NCI-H187 (cell line): ENCODE measurements around the gene NFASC.
A peak's percentile ranks its signal among the peaks of the same experiment; 100 is the strongest.

Experiments used
- DNase-seq, 2 experiments: peaks; one replicate each; lab custom pipeline; 2025; lab: John Stamatoyannopoulos, UW

The NFASC gene

DNA sequence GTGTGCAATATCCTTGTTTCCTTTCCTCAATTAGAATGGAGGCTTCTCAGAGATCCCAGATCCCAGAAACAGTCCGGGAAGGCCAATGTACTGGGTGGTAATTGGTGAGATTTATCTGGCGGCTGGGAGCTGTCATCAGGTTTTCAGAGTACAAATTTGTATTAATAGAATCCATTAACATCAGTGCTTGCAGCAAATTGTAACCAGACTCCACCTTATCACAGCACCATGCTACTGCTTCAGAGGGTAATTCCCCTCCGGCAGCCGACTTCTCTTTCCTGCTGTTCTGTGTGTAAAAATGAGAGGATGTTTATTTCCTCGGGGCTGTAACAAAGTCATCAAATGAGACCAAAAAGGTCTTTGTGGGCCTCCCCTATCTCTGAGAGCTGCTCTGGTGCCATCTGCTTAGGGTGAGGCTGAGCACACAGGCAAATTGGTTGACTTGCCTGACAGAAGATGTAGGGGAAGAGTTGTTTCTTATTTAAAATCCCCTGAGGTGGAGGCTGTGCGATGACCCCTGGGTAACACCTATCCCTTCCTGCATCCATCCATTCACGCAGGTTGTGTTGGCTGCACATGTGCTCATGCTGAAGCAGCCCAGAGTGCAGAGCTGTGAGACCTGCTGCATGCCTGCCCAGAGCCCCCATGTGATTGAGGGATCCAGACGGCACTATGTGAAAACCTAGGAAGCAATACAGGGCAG lies 19.2 kb downstream of the NFASC start:
- DNase-seq = no peak

GRCh38 chr1:204891860-204892259 lies 21.2 kb downstream of the NFASC start:
- no peak for DNase-seq

GRCh38 chr1:204894031-204894430 lies 23.4 kb downstream of the NFASC start:
- DNase-seq = no peak

DNA sequence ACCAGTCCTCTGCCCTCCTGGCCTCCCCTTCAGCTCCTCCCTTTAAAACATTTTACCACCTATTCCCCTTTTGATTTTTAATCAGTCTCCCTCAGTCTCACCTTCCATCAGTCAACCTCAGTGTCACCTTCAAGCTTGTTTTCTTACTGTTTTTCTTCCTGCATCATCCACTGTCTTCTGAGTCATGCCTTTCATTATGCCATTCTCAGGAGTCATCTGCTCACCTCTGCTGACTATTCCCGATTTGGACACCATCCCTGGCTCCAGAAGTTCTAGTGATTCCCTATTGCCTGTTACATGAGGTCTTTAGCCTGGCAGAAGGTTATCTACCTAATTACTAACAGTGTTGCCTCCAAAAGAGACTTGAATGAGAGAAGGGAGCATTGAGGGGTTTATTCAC lies 23.9 kb downstream of the NFASC start:
- no peak for DNase-seq

DNA sequence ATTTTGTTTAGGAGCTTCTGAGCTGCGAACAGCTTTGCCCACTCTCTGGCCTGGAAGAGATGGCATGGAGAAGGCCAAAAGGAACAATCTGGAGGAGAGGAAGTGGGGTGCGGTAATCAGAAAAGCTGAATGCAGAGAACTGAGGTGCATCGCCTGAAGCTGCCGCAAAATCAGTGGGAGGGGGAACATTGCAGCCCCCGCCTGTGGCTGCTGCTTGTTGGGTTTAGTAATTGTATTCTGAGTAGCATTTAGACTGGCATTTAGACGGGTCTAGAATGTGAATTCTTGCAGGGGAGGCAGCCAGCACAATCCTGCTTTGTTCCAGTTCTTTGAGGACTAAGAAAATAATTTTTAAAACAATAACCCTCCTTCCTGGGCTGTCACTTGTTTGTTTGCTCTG lies 25.4 kb downstream of the NFASC start:
- no peak for DNase-seq

DNA sequence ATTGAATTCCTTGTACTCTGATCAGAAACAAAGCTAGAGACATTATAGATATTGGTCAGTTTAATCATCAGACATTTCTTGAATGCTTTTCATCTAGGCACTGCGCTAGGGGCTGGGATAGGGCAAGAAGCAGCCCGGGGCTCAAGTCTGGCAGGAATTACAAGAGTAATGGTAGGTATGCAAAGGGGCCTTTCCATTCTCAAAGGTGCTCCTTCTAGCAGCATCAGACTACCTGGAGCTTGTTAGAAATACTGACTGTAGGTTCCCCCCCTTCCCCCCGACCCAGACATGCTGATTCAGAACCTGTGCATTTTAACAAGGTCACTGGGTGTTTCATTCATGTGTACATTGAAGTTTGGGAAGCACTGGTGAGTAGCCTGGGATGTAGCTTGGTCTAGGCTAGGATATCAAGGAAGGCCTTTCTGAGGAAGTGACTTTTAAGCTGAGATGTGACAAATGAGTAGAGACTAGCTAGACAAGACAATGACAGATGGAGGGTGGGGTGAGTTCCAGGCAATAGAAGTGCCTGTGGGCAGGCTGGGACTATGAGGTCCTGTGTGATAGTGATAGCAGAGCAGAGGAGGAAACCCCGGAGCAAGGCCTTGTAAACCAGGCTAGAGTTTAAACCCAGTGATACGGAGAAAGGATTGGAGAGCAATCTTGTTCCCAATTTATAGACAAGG lies 26.3 kb downstream of the NFASC start:
- DNase-seq = no peak

GRCh38 chr1:204900721-204901120 lies 30.1 kb downstream of the NFASC start:
- no peak for DNase-seq

- peak; percentile 94 to 97 for DNase-seq
These were observed 32.0 kb downstream of the NFASC start for GRCh38 chr1:204902671-204903070.

DNA sequence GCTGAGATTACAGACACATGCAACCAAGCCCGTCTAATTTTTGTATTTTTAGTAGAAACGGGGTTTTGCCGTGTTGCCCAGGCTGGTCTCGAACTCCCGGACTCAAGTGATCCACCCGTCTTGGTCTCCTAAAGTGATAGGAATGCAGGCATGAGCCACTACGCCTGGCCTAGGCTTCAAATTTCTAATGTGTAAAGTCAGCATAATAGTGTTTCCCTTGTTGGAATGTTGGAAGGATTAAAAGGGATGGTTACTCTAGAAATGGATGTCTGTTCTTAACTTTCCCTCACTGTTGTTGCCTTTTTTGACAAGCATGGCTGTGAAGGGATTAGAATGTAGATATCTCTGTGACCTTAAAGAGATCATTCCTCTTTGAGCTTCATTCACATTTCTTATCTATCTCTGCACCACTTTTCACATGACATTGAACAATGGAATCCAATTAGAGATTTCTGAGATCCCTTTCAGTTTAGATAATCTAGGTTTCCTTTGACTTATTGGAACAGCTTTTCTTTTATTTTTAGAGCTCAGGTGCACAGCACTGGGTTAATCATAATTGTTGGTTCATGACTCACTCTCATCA lies 33.7 kb downstream of the NFASC start:
- DNase-seq = no peak

- DNase-seq = no peak
These were observed 38.4 kb downstream of the NFASC start for GRCh38 chr1:204909109-204909508.

DNA sequence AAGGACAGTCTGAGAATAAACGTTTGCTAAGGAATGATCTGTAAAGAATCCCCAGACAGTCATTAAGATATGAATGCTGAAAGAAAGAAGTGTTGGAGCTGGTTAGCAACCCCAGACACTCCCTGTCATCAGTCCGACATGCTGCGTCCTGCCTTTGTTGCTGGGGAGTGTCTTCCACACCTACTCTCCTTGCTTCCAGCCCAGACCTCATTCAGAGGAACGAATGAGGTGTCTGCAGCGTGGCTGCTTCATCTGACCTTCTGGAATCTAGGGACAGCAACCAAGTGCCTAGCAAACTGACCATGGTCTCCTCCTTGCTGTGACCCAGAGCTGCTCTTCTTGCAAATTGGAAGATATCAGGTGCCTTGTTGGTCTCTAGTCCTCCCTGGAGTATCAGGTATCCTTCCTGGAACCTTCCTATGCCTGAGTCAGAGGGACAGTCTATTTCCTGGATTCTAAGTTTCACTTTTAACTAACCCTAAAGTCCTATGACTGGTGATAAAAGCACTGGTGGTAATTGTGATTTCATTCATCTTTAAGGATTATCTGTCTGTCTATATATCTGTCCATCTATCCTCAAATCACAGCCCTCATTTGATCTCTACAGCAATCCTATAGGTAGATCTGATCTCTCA lies 45.3 kb downstream of the NFASC start:
- DNase-seq = no peak

DNA sequence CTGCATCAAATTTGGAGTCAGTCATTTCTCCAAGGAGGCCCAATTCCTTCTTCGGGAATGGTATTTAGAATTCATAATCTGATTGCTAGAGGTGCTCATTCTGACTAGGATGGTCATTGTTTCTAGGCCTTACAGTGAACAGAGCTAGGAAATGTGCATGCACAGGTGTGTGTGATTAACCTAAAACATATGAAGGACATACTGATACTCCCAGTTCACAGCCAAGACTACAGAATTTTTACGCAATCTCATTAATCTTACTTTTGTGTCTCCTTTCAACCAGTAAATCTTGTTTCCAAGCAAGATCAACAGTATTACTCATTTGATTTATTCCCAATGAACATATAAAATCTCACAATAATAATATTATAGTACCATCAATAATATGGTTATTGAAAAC lies 47.1 kb downstream of the NFASC start:
- no peak for DNase-seq

- DNase-seq = no peak
These were observed 49.8 kb downstream of the NFASC start for GRCh38 chr1:204920511-204920910.

- DNase-seq = no peak
These were observed 50.3 kb downstream of the NFASC start for GRCh38 chr1:204920967-204921366.

DNA sequence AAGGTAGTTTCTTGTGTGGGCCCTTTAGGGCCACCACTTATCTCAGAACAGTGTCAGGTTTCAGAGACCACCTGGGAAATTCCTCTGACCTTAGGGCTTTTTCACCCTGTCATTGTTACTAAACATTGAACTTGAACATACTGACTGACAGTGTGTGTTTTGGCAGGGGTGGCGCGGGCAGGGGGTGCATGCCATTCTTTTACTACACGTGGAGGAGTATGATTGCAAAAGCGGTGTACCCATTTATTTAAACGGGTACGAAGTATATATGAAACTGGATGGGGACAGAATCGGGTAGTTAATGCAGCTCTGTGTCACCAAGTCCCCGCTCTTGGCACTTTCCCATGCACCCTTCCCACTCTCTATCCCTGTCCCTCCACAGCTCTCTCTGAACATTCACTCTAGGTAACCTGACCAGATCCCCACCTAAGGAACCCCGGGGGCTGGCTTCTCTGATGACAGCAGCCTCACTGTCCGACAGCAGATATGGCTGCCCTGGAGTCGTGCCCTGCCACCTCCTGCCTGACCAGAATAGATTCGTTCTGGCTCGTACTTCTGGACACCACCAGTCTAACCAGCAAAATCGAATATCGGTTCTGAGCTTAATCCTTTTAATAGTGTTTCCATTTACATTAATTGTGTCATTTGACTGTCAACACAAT lies 51.3 kb downstream of the NFASC start:
- no peak for DNase-seq

DNA sequence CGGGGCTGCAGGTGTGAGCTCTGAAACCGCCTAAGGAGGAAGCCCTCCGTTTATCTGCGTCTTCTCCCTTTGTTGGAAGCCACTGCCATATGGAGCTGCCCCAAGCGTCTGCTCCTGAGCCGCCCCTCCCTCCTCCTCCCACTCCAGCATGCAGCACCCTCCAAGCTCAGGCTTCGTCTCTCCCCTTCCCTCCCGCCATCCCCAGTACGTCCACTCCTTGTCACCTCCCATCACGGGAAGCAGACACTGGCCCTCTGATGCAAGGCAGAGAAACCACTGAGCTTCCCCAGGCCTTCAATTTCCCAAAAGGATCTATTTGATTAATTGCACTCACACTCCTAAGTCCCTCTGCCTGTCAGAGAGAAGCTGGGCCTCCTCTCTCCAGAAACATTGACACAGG lies 52.5 kb downstream of the NFASC start:
- DNase-seq = no peak

DNA sequence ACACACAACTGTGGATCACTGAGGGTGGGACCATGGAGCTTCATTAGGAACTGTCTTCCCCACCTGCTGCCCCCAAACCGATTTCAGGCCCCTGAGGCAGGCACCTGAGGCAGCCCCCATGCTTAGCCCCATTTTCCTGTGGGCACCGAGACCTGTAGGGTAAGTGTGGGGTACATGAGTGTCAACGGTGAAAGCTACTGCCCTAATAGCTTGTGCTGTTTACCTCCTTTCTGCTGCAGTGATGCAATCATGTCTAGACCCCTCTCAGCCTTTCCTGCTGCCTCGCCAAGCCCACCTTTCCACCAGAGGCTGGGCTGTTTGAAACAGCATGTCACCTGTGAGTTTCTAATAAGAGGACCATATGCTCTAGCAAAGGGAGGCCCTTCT lies 53.0 kb downstream of the NFASC start:
- DNase-seq = no peak

GRCh38 chr1:204924013-204924759 lies 53.5 kb downstream of the NFASC start:
- DNase-seq = no peak

- DNase-seq = no peak
These were observed 55.0 kb downstream of the NFASC start for GRCh38 chr1:204925701-204926100.

DNA sequence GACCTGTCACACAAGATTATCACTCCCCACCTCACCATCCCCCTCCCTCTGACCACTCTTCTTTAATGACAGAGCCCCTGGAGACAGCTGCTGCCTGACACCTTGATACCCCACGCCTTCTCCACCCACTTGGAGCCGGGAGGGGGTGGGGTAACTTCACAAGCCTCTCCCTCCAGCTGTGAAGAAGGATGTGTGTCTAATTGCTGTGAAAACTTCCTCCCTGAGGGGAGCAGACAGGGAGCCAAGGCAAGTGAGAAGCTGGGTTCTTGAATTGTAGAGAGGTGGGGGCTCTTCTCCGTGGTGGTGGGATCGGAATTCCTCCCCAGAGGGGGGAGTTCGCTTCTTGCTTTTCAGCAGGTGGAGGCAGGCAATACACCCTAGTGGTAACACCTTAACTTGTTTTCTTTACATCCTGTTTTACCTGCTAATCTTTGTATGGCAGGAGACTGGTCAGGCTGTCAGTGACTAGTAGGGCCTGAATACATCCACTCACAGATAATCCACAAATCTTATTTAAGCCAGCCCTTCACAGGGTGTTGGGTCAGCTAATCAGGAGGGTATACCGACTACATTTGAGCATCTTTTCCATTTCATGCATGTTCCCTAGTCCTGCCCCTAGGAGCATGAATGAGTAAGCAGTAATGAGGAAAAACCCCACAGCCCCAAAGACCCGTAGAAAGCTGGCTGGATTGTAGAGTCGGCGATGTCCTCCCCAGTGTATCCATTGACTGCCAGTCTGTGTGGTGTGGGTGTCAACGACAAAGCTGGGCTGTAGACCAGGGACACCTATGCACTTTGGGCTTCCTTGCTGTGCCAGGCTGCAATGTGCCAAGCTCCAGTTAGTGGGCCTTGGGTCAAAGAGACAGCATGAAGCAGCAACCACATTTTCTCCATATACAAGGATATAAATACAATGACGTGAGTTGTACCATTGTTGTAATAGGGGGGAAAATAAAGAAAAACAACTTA lies 57.3 kb downstream of the NFASC start:
- DNase-seq = no peak
